Measurements from ENCODE around the gene CCDC127.

The CCDC127 gene

DNA sequence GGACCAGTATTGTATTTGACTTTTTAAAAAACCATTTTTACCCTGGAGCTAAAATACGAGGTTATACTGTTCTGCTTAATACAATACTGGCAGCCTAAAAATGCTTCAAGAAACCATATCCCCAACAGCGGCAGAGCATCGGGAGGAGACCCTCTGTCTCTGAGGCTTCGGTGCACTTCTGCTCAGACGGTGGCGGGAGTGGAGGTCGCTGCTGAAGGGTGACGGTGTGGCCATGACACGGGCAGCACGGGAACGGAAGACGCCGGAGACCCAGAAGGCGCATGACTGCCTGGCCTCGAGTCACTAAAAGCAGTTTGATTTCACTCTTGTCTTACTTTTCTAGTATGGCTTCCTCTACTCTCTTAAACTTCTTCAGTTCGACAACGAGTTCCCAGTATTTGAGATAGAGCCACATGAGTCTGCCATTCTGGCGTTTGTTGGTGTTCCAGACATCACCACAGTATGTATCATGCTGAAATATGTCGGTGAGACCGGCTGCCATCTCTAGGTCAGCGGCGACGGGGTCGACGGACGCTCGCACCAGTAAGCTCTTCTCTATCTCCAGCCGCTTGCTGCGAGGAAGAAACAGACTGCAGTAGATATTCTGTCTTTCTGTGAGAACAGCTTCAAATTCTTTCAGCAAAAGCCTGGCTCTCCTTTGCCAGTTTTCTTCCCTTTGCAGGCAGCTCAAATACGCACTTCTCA lies 12.8 kb downstream of the CCDC127 start:
- no peak for TF ChIP-seq CTCF (IDR thresholded peaks at IDR 0.05; ENCODE audit: unreplicated experiment in 3 of 3)
- Mint-ChIP-seq H3K36me3 (ENCODE audit: low read depth) (peaks cover 30% of the 10 kb centered on the region), H3K27me3 (ENCODE audit: low read depth) (no peaks in the 10 kb centered on the region), H3K9me3 (no peaks in the 10 kb centered on the region), H3K27ac (no peak overlapping the region), H3K4me3 (no peak overlapping the region), H3K4me1 (peaks cover 45% of the 10 kb centered on the region)

GRCh38 chr5:204462-204861 lies 13.5 kb downstream of the CCDC127 start:
- Mint-ChIP-seq H3K27ac (no peak overlapping the region), H3K36me3 (ENCODE audit: low read depth) (peaks cover 30% of the 10 kb centered on the region), H3K27me3 (ENCODE audit: low read depth) (no peaks in the 10 kb centered on the region), H3K9me3 (no peaks in the 10 kb centered on the region), H3K4me3 (no peak overlapping the region), H3K4me1 (peaks cover 38% of the 10 kb centered on the region)
- no peak for TF ChIP-seq CTCF (IDR thresholded peaks at IDR 0.05; ENCODE audit: unreplicated experiment in 3 of 3)

DNA sequence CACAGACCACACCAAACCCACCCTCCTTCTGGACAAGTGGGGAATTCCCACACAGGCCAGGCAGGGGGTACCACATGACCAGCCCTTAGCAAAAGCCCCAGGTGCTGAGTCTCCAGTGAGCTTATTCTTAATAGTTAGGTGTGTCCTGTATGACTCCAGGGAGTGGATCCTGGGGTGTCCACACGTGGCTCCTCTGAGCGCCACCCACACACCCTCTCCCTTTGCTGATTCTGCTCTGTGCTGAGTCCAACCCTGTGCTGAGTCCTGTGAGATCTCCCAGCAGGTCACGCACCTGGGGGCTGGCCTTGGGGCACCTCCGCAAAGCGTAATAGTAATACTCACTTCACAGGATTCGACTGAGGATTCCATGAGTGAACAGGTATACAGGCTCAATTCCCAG lies 14.0 kb downstream of the CCDC127 start:
- Mint-ChIP-seq H3K9me3 (no peaks in the 10 kb centered on the region), H3K36me3 (ENCODE audit: low read depth) (peaks cover 30% of the 10 kb centered on the region), H3K4me1 (peaks cover 37% of the 10 kb centered on the region), H3K27me3 (ENCODE audit: low read depth) (no peaks in the 10 kb centered on the region), H3K4me3 (no peak overlapping the region), H3K27ac (no peak overlapping the region)
- TF ChIP-seq CTCF (IDR thresholded peaks at IDR 0.05; ENCODE audit: unreplicated experiment in 3 of 3): no peak

DNA sequence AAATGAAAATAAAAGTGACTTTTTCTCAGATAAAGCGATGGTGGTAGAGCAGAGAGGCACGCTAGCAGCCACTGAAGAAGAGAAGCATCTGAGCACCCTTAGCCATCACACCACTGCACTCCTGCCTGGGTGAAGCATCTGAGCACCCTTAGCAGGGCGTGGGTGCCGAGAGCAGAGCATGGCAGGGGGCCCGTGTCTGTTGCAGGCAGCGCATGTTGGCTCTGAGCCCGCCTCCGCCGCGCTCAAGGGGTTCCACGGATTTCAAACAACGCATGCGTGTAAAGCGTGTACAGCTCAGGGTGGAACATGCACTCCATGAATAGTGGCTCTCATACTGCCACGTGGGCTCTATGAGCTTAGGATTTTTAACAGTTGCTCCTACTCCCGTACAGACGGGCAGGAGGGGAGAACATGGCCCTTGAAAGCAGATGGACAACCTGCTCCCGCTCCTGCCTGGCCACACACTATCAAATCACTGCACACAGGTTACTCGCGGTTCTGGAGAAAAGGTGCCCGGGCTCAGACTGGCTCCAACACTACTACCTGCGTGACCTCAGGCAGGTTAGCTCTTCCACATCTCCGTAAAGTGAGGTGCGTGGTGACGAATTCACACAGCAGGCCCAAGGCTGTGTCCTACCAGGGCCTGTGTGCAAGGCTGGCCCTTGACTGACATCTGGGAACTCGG lies 14.6 kb downstream of the CCDC127 start:
- H3K9me3 Mint-ChIP-seq: no peaks in the 10 kb centered on the region
- H3K4me1 Mint-ChIP-seq: peaks cover 31% of the 10 kb centered on the region
- TF ChIP-seq CTCF (IDR thresholded peaks at IDR 0.05; ENCODE audit: unreplicated experiment in 3 of 3): no peak
- no peak overlapping the region for H3K27ac Mint-ChIP-seq
- H3K27me3 Mint-ChIP-seq (ENCODE audit: low read depth): no peaks in the 10 kb centered on the region
- no peak overlapping the region for H3K4me3 Mint-ChIP-seq
- peaks cover 30% of the 10 kb centered on the region for H3K36me3 Mint-ChIP-seq (ENCODE audit: low read depth)

DNA sequence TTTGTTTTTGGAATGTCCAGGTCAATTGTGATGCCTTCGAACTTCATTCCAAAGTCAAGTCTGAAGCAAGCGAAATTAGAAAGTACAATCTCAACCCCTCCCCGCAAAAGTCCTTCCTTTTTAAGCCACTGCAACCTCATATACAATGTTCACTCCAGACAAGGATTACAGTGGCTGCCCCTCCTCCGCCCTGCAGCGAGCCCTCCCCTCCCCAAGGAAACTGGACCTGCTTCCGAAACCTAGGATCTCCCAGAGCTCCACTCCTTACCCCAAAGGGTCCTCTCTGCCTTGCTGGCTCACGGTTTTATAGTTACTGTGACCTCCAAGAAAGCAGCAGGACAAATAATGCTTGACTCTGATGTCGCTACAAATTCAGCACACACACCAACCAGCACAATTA lies 16.3 kb downstream of the CCDC127 start:
- no peak overlapping the region for H3K4me3 Mint-ChIP-seq
- no peak for TF ChIP-seq CTCF (IDR thresholded peaks at IDR 0.05; ENCODE audit: unreplicated experiment in 3 of 3)
- H3K9me3 Mint-ChIP-seq: no peaks in the 10 kb centered on the region
- peaks cover 30% of the 10 kb centered on the region for H3K36me3 Mint-ChIP-seq (ENCODE audit: low read depth)
- no peaks in the 10 kb centered on the region for H3K27me3 Mint-ChIP-seq (ENCODE audit: low read depth)
- no peak overlapping the region for H3K27ac Mint-ChIP-seq
- peaks cover 24% of the 10 kb centered on the region for H3K4me1 Mint-ChIP-seq

- Mint-ChIP-seq H3K9me3 (no peaks in the 10 kb centered on the region), H3K4me3 (no peak overlapping the region), H3K4me1 (peaks cover 24% of the 10 kb centered on the region), H3K27me3 (ENCODE audit: low read depth) (no peaks in the 10 kb centered on the region), H3K36me3 (ENCODE audit: low read depth) (peaks cover 27% of the 10 kb centered on the region), H3K27ac (no peak overlapping the region)
- no peak for TF ChIP-seq CTCF (IDR thresholded peaks at IDR 0.05; ENCODE audit: unreplicated experiment in 3 of 3)
These were observed 17.0 kb downstream of the CCDC127 start for GRCh38 chr5:200985-201384.
